H1 (cell line): Measurements from ENCODE around the gene CD48. TPM values are rescaled to one million over a fixed set of nuclear protein-coding genes. Genes with fewer than 3 reads are reported as not detected.

Source experiments
- CTCF ChIA-PET: fragments of 300-600 bp; sonication (Branson Sonifier 250); formaldehyde crosslinking; loops from one replicate; lab custom pipeline; 2021; ENCODE audit not compliant: partially characterized antibody; lab: Charles Lee
- POLR2A ChIA-PET: fragments of 300-600 bp; sonication (Branson Sonifier 250); formaldehyde crosslinking; loops from one replicate; lab custom pipeline; 2021; ENCODE audit warnings: inconsistent platforms; ENCODE audit not compliant: partially characterized antibody; lab: Charles Lee
- DNase-seq, 2 experiments: peaks; one replicate each; pipeline versions ENCODE4 v3.0.0 to v3.0.0-alpha.2; 2010 to 2022; ENCODE audit warnings: low spot score in 2 of 2, low read depth in 1 of 2, mixed read lengths in 1 of 2
- FAIRE-seq: peaks from 2 replicates; lab custom pipeline; 2011; peaks lifted over from hg19 to GRCh38; lab: Jason Lieb, UNC
- H2AFZ ChIP-seq: 2 replicates; pipeline ENCODE4 v1.8.1; 2012; ENCODE audit warnings: low read length, inconsistent platforms
- H2AK5ac ChIP-seq: 2 replicates; pipeline ENCODE4 v1.6.1; 2013; ENCODE audit warnings: low read depth, low read length
- H2BK120ac ChIP-seq: replicated peaks from 2 replicates; pipeline ENCODE3; 2013; ENCODE audit warnings: low read depth, low read length, inconsistent platforms
- H2BK12ac ChIP-seq: 2 replicates; pipeline ENCODE4 v1.6.1; 2013; ENCODE audit warnings: low read depth, low read length
- H2BK15ac ChIP-seq: 2 replicates; pipeline ENCODE4 v1.6.1; 2013; ENCODE audit warnings: low read length
- H2BK20ac ChIP-seq: 2 replicates; pipeline ENCODE4 v1.6.1; 2013; ENCODE audit warnings: low read length
- H2BK5ac ChIP-seq: 2 replicates; pipeline ENCODE4 v1.6.1; 2013; ENCODE audit warnings: low read depth, low read length
- H3K14ac ChIP-seq: 2 replicates; pipeline ENCODE4 v1.6.1; 2013; ENCODE audit warnings: inconsistent platforms; ENCODE audit not compliant: insufficient read length
- H3K18ac ChIP-seq: 2 replicates; pipeline ENCODE4 v1.6.1; 2013; ENCODE audit warnings: low read length; ENCODE audit errors: extremely low read depth
- H3K23ac ChIP-seq: 2 replicates; pipeline ENCODE4 v1.6.1; 2013; ENCODE audit warnings: inconsistent platforms; ENCODE audit not compliant: insufficient read length
- H3K23me2 ChIP-seq: 2 replicates; pipeline ENCODE4 v1.6.1; 2013; ENCODE audit warnings: low read depth, low read length
- H3K27ac ChIP-seq: 2 replicates; pipeline ENCODE4 v1.6.1; 2011; ENCODE audit warnings: low read depth, low read length, inconsistent platforms
- H3K27me3 ChIP-seq, 4 experiments: replicated peaks in 1 of 4; 1 replicate in 1 of 4; 2 replicates in 3 of 4; pipeline versions ENCODE4 v1.6.1 to v1.8.1; 2011 to 2013; ENCODE audit warnings: low read length in 3 of 4, mild to moderate bottlenecking in 3 of 4, inconsistent platforms in 2 of 4, mixed read lengths in 2 of 4, moderate library complexity in 1 of 4; ENCODE audit not compliant: control insufficient read depth in 3 of 4, insufficient read depth in 3 of 4; ENCODE audit errors: extremely low read depth in 1 of 4
- H3K36me3 ChIP-seq, 4 experiments: 2 replicates each; pipeline versions ENCODE4 v1.6.1 to v1.8.1; 2011 to 2013; ENCODE audit warnings: mild to moderate bottlenecking in 4 of 4, low read length in 3 of 4, moderate library complexity in 2 of 4, control low read depth in 1 of 4, inconsistent platforms in 1 of 4; ENCODE audit not compliant: insufficient read depth in 4 of 4, control insufficient read depth in 2 of 4
- H3K4ac ChIP-seq: replicated peaks from 2 replicates; pipeline ENCODE3; 2013; ENCODE audit warnings: low read length, low read depth, mixed read lengths, inconsistent platforms; ENCODE audit not compliant: insufficient read length
- H3K4me1 ChIP-seq, 4 experiments: replicated peaks in 1 of 4; 1 replicate in 1 of 4; 2 replicates in 3 of 4; pipeline versions ENCODE4 v1.6.1 to v1.8.1; 2011 to 2013; ENCODE audit warnings: low read length in 3 of 4, inconsistent platforms in 2 of 4, mixed read lengths in 1 of 4; ENCODE audit not compliant: insufficient read depth in 4 of 4, control insufficient read depth in 3 of 4
- H3K4me2 ChIP-seq, 2 experiments: 2 replicates each; pipeline versions ENCODE4 v1.6.1 to v1.8.1; 2011 to 2013; ENCODE audit warnings: low read depth in 2 of 2, low read length in 2 of 2, control low read depth in 1 of 2, inconsistent platforms in 1 of 2, mild to moderate bottlenecking in 1 of 2; ENCODE audit not compliant: insufficient read depth in 1 of 2
- H3K4me3 ChIP-seq, 4 experiments: fragments of 200-600, 300-600 bp in 1 of 4; sonication (generic), shearing (Covaris generic), sonication (Bioruptor Twin) in 1 of 4; 2 replicates each; pipeline versions ENCODE4 v1.5.1 to v1.8.1; 2011 to 2016; ENCODE audit warnings: low read length in 4 of 4, low read depth in 3 of 4, control low read depth in 2 of 4, inconsistent platforms in 2 of 4, mild to moderate bottlenecking in 2 of 4, mixed read lengths in 1 of 4, moderate library complexity in 1 of 4; ENCODE audit not compliant: insufficient read depth in 2 of 4; ENCODE audit errors: extremely low read depth in 1 of 4
- H3K56ac ChIP-seq: replicated peaks from 2 replicates; pipeline ENCODE3; 2013; ENCODE audit warnings: low read depth, mild to moderate bottlenecking, mixed read lengths, low read length, inconsistent platforms; ENCODE audit not compliant: insufficient read length
- H3K79me1 ChIP-seq: 2 replicates; pipeline ENCODE4 v1.6.1; 2013; ENCODE audit warnings: low read depth, low read length, control low read depth
- H3K79me2 ChIP-seq, 2 experiments: 2 replicates each; pipeline versions ENCODE4 v1.6.1 to v1.8.1; 2012 to 2013; ENCODE audit warnings: low read length in 2 of 2, mild to moderate bottlenecking in 2 of 2, inconsistent platforms in 1 of 2; ENCODE audit not compliant: insufficient read depth in 2 of 2, control insufficient read depth in 1 of 2
- H3K9ac ChIP-seq, 4 experiments: replicated peaks in 1 of 4; 1 replicate in 1 of 4; 2 replicates in 3 of 4; pipeline versions ENCODE4 v1.6.1 to v1.8.1; 2011 to 2013; ENCODE audit warnings: low read depth in 3 of 4, low read length in 3 of 4, control low read depth in 2 of 4, mild to moderate bottlenecking in 2 of 4, moderate library complexity in 2 of 4, inconsistent platforms in 1 of 4; ENCODE audit errors: extremely low read depth in 1 of 4
- H3K9me3 ChIP-seq, 2 experiments: 2 replicates each; pipeline versions ENCODE4 v1.6.1 to v1.8.1; 2012 to 2013; ENCODE audit warnings: mild to moderate bottlenecking in 2 of 2, moderate library complexity in 2 of 2, control low read depth in 1 of 2, inconsistent platforms in 1 of 2, low read depth in 1 of 2, low read length in 1 of 2, mixed read lengths in 1 of 2; ENCODE audit not compliant: insufficient read depth in 2 of 2
- H4K20me1 ChIP-seq, 2 experiments: replicated peaks in 1 of 2; 2 replicates each; pipeline versions ENCODE3 to v1.8.1; 2011 to 2013; ENCODE audit warnings: inconsistent platforms in 2 of 2, low read length in 2 of 2, mild to moderate bottlenecking in 1 of 2; ENCODE audit not compliant: insufficient read depth in 2 of 2, control insufficient read depth in 1 of 2
- H4K5ac ChIP-seq: 2 replicates; pipeline ENCODE4 v1.6.1; 2013; ENCODE audit warnings: low read length, low read depth, mixed read lengths, inconsistent platforms; ENCODE audit not compliant: insufficient read length
- H4K8ac ChIP-seq: 2 replicates; pipeline ENCODE4 v1.8.0; 2013; ENCODE audit warnings: mild to moderate bottlenecking, moderate library complexity, low read length, inconsistent platforms; ENCODE audit not compliant: insufficient read depth; ENCODE audit errors: extremely low read depth
- H4K91ac ChIP-seq: replicated peaks from 2 replicates; pipeline ENCODE3; 2013; ENCODE audit warnings: low read length, mixed read lengths, inconsistent platforms; ENCODE audit not compliant: insufficient read length
- CBX5 ChIP-seq: fragments of 300-800, 300-1000 bp; sonication (generic); IDR thresholded peaks from 2 replicates; pipeline ENCODE4 v1.7.1; 2016; ENCODE audit warnings: antibody characterized with exemption, low read length, low read depth
- JUND ChIP-seq: IDR thresholded peaks from 2 replicates; pipeline ENCODE4 v1.6.1; 2011; ENCODE audit warnings: mild to moderate bottlenecking, improper control_type of control experiment, low read length
- NRF1 ChIP-seq: IDR thresholded peaks from 2 replicates; pipeline ENCODE4 v1.6.1; 2011; ENCODE audit warnings: mild to moderate bottlenecking, low read depth, low read length, improper control_type of control experiment
- RNF2 ChIP-seq: fragments of 200-900, 300-1000 bp; sonication (generic); IDR thresholded peaks from 2 replicates; pipeline ENCODE4 v1.7.1; 2016; ENCODE audit warnings: borderline replicate concordance, low read depth, mild to moderate bottlenecking, antibody characterized with exemption, low read length; ENCODE audit not compliant: poor library complexity, severe bottlenecking; ENCODE audit errors: missing control alignments
- ZNF274 ChIP-seq: IDR thresholded peaks from 2 replicates; pipeline ENCODE4 v1.7.0; 2012; ENCODE audit warnings: low read length, borderline replicate concordance; ENCODE audit errors: extremely low read depth
- polyA plus RNA-seq, 7 experiments: library from polyadenylated mRNA; depleted of rRNA in 3 of 7; stranded (reverse) in 5 of 7; unstranded in 2 of 7; fragments of >200 nt in 5 of 7; fragments of 200-250 nt in 2 of 7; gene quantifications; 1 replicate in 5 of 7; 2 replicates in 1 of 7; 4 replicates in 1 of 7; pipeline versions ENCODE4 v1.2.1 to v1.2.3, GENCODE V29; 2011 to 2013; ENCODE audit warnings: missing spikeins in 2 of 7, mixed read lengths in 2 of 7
- total RNA-seq: library from RNA; stranded (reverse); fragmentation: NEBNext Ultra II Directional; extraction: Animal tissue kit (Norgen Biotek cat#: 25700); gene quantifications from 2 replicates; pipeline ENCODE4 v1.2.1, GENCODE V29; 2021

The CD48 gene
- total and polyA plus RNA-seq, 2 of the 8 experiments (the other 6 are each of a cell fraction or from before 2014, with no cell fraction given), result 0.08 TPM; not detected in 1

DNA sequence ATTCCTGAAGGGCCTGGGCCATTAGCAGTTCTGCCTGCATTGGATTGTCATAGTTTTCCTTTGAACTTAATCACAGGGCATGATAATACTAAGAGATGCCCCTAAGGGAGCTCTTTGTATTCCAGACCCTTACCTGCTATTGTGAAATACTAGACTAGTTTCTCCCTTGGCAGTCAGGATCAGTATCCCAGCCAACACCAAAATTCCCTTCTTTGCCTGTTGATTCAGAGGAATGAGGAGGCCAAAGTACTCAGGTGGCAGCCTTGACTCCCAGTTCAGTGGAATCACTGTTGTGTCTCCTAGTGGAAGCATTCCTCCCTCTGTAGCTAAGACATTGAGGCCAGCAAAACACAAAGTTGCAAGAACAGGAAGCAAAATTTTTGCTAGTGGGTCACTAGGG is 48.1 kb upstream of the CD48 start:
- H3K9me3 ChIP-seq, result no peaks in the 10 kb centered on the region
- H4K20me1 ChIP-seq, result no peaks in the 10 kb centered on the region
- POLR2A ChIA-PET, result no interaction called here
- H2AFZ ChIP-seq, result no peak overlapping the region
- no peaks in the 10 kb centered on the region for H3K36me3 ChIP-seq
- no peak overlapping the region for H2BK12ac ChIP-seq
- no peak for FAIRE-seq
- H2BK120ac ChIP-seq, result no peak overlapping the region
- CTCF ChIA-PET, result interaction anchor here (0.7 to 1.8 kb wide), 4 partner anchors 9 to 195 kb away, joined by 3 to 4 read pairs (median 4); partner anchors contain the start of gene ITLN2
- no peaks in the 10 kb centered on the region for H3K79me2 ChIP-seq
- H2AK5ac ChIP-seq, result no peak overlapping the region
- H3K23me2 ChIP-seq, result no peaks in the 10 kb centered on the region
- DNase-seq, result no peak
- no peak overlapping the region for H3K4me2 ChIP-seq
- H2BK15ac ChIP-seq, result no peak overlapping the region
- H3K27ac ChIP-seq, result no peak overlapping the region
- no peak overlapping the region for H4K91ac ChIP-seq
- H3K4me3 ChIP-seq, result no peak overlapping the region
- H3K4ac ChIP-seq, result no peak overlapping the region
- no peak overlapping the region for H3K9ac ChIP-seq
- H3K14ac ChIP-seq, result no peak overlapping the region
- H4K5ac ChIP-seq, result no peak overlapping the region
- H3K4me1 ChIP-seq, result no peaks in the 10 kb centered on the region
- TF ChIP-seq ZNF274 (no peak), NRF1 (no peak), CBX5 (no peak), RNF2 (no peak), JUND (no peak)
- H3K23ac ChIP-seq, result no peak overlapping the region
- H3K27me3 ChIP-seq, result no peaks in the 10 kb centered on the region
- no peak overlapping the region for H3K18ac ChIP-seq
- H3K79me1 ChIP-seq, result no peaks in the 10 kb centered on the region
- no peak overlapping the region for H2BK5ac ChIP-seq
- H3K56ac ChIP-seq, result no peak overlapping the region
- H2BK20ac ChIP-seq, result no peak overlapping the region
- H4K8ac ChIP-seq, result no peak overlapping the region
